Adrenal gland (tissue), 12 donors: ENCODE data around the gene THSD4. TPM values are rescaled to one million over a fixed set of nuclear protein-coding genes. Genes with fewer than 3 reads are reported as not detected.

Experiments
- DNase-seq, 7 donors: peaks; one replicate each; pipeline ENCODE4 v3.0.0-alpha.2; 2019 to 2020
- H3K27ac ChIP-seq, 5 donors: fragments of 200-600 bp; sonication (generic) in 4 of 5; 1 replicate in 3 of 5; 2 replicates in 2 of 5; pipeline versions ENCODE4 v1.5.1 to v1.8.0; 2016 to 2020; ENCODE audit warnings: mild to moderate bottlenecking in 1 of 5
- H3K27me3 ChIP-seq: fragments of 200-600 bp; 2 replicates; pipeline ENCODE4 v1.8.0; 2021
- H3K36me3 ChIP-seq, 2 donors: fragments of 200-600 bp; replicated peaks in 1 of 2; 1 replicate in 1 of 2; 2 replicates in 1 of 2; pipeline versions ENCODE4 v1.5.1 to v1.8.0; 2018 to 2022
- H3K4me1 ChIP-seq, 2 donors: fragments of 200-600 bp; replicated peaks in 1 of 2; 1 replicate in 1 of 2; 2 replicates in 1 of 2; pipeline versions ENCODE4 v1.5.1 to v1.8.0; 2018 to 2021
- H3K4me3 ChIP-seq, 4 donors: fragments of 200-600 bp; sonication (generic) in 3 of 4; one replicate each; pipeline ENCODE4 v1.5.1; 2016 to 2018
- H3K9me3 ChIP-seq, 3 donors: fragments of 200-600 bp; sonication (generic) in 1 of 3; replicated peaks in 1 of 3; 1 replicate in 2 of 3; 2 replicates in 1 of 3; pipeline versions ENCODE4 v1.5.1 to v1.8.0; 2016 to 2021
- CTCF ChIP-seq, 6 experiments: fragments of 450-650 bp in 4 of 6; fragments of 200-600 bp in 2 of 6; sonication (generic) in 1 of 6; IDR thresholded peaks; 1 replicate in 5 of 6; 2 replicates in 1 of 6; pipeline versions ENCODE4 v1.5.1 to v1.8.0; 2016 to 2021; ENCODE audit warnings: antibody characterized with exemption in 6 of 6, mild to moderate bottlenecking in 2 of 6, moderate library complexity in 1 of 6
- POLR2A ChIP-seq, 2 donors: fragments of 450-650 bp; IDR thresholded peaks; one replicate each; pipeline ENCODE4 v1.6.1; 2017; ENCODE audit warnings: antibody characterized with exemption in 2 of 2, mild to moderate bottlenecking in 2 of 2, moderate library complexity in 1 of 2
- WGBS, 4 donors: extraction: QIAGEN DNeasy Blood & Tissue Kit in 2 of 4; methylation state at CpG; one replicate each; pipeline versions ENCODE4 v1.1.5 to v1.1.7; 2013 to 2017; 5-methylcytosine and 5-hydroxymethylcytosine counted together
- intact Hi-C, 2 donors: fragments of 100-400 bp; cut with DNase I; formaldehyde crosslinking; loops; one replicate each; pipeline versions ENCODE4 v1.14.1 to v1.15.0; 2022 to 2023
- polyA plus RNA-seq, 3 donors: library from polyadenylated mRNA; stranded (reverse); fragments of 200-250 nt in 2 of 3; fragments of 350-450 nt in 1 of 3; fragmentation: Illumina TruSeq in 1 of 3; extraction: RNeasy Lipid Tissue Mini Kit (QIAGEN cat#74804) in 1 of 3; gene quantifications; one replicate each; pipeline ENCODE4 v1.2.3, GENCODE V29; 2013 to 2014
- total RNA-seq, 9 donors: library from RNA; depleted of rRNA in 4 of 9; stranded (reverse); fragments of >200 nt in 4 of 9; fragments of 120-200 nt in 1 of 9; fragmentation: NEBNext Ultra II Directional in 1 of 9; extraction: Animal tissue kit (Norgen Biotek cat#: 25700) in 1 of 9; gene quantifications; one replicate each; pipeline versions ENCODE4 v1.1.0 to v1.2.4, GENCODE V29; 2013 to 2023
- donor health status: healthy with polysubstance abuse.
- donor health status: Bipolar disorder and iron deficiency.
- donor health status: DM: yes; HTN: yes; CAD: no.
- donor health status: DM: no; HTN: no; CAD: no.
- donor health status: DM: no; HTN: no; CAD: no.
- donor health status: DM: yes; HTN: yes; CAD: no.

THSD4 gene
- total and polyA plus RNA-seq, 12 donors, result 5.3 to 53.2 (median 23.2) TPM

GRCh38 chr15:71650603-71651002 is 535.3 kb downstream of the THSD4 start:
- no peak for DNase-seq
- no peak overlapping the region for H3K4me3 ChIP-seq
- H3K27ac ChIP-seq, result no peak overlapping the region
- WGBS, 4 donors, result 84 to 92% (median 88%) methylated on average over 9 of the region's 9 CpGs
- no peaks in the 10 kb centered on the region for H3K9me3 ChIP-seq
- intact Hi-C loops, result loop anchor here in 1 of 2 donors (5.0 kb wide), 1 partner anchor 203 kb away; no protein-coding TSS in a partner anchor
- no peaks in the 10 kb centered on the region for H3K27me3 ChIP-seq
- no peak for TF ChIP-seq CTCF (IDR thresholded peaks at IDR 0.05)
- no peak for TF ChIP-seq POLR2A (IDR thresholded peaks at IDR 0.05)
- H3K4me1 ChIP-seq, result no peaks in the 10 kb centered on the region
- no peaks in the 10 kb centered on the region for H3K36me3 ChIP-seq

GRCh38 chr15:71651750-71652186 is 536.5 kb downstream of the THSD4 start:
- 19 to 58% (median 38%) methylated on average over 5 of the region's 5 CpGs for WGBS, 4 donors
- no peak for TF ChIP-seq POLR2A (IDR thresholded peaks at IDR 0.05)
- TF ChIP-seq CTCF (IDR thresholded peaks at IDR 0.05), result peak in 5 of 6 experiments; percentile 9 to 60 (median 53)
- peak in 6 of 7 donors; percentile 24 to 57 (median 27) for DNase-seq

GRCh38 chr15:71654042-71654719 is 538.9 kb downstream of the THSD4 start:
- Histone ChIP-seq H3K4me3 (no peak overlapping the region), H3K4me1 (no peaks in the 10 kb centered on the region), H3K9me3 (no peaks in the 10 kb centered on the region), H3K27me3 (no peaks in the 10 kb centered on the region), H3K27ac (peak overlapping the region in 1 of 5 donors; percentile 54), H3K36me3 (no peaks in the 10 kb centered on the region)
- no peak for DNase-seq
- WGBS, 4 donors, result 64 to 85% (median 74%) methylated on average over 8 of the region's 8 CpGs
- TF ChIP-seq POLR2A (IDR thresholded peaks at IDR 0.05), result no peak
- no peak for TF ChIP-seq CTCF (IDR thresholded peaks at IDR 0.05)
- intact Hi-C loops, result loop anchor here in 1 of 2 donors (5.0 kb wide), 1 partner anchor 207 kb away; no protein-coding TSS in a partner anchor

More at GRCh38 chr15:71651750-71652186, 536.5 kb downstream of the THSD4 start:
- no peak overlapping the region for H3K4me3 ChIP-seq
- no peak overlapping the region for H3K27ac ChIP-seq
- H3K27me3 ChIP-seq, result no peaks in the 10 kb centered on the region
- intact Hi-C loops, result loop anchor here in 1 of 2 donors (5.0 kb wide), 1 partner anchor 204 kb away; no protein-coding TSS in a partner anchor
- no peaks in the 10 kb centered on the region for H3K36me3 ChIP-seq
- no peaks in the 10 kb centered on the region for H3K4me1 ChIP-seq
- H3K9me3 ChIP-seq, result no peaks in the 10 kb centered on the region

GRCh38 chr15:71654720-71655174 is 539.5 kb downstream of the THSD4 start:
- peak overlapping the region in 1 of 5 donors; percentile 54 for H3K27ac ChIP-seq
- no peaks in the 10 kb centered on the region for H3K4me1 ChIP-seq
- H3K36me3 ChIP-seq, result no peaks in the 10 kb centered on the region
- TF ChIP-seq CTCF (IDR thresholded peaks at IDR 0.05), result no peak
- no peak for TF ChIP-seq POLR2A (IDR thresholded peaks at IDR 0.05)
- WGBS, 4 donors, result 83 to 95% (median 91%) methylated on average over 3 of the region's 3 CpGs
- H3K9me3 ChIP-seq, result no peaks in the 10 kb centered on the region
- H3K4me3 ChIP-seq, result no peak overlapping the region
- intact Hi-C loops, result loop anchor here in 1 of 2 donors (5.0 kb wide), 1 partner anchor 207 kb away; no protein-coding TSS in a partner anchor
- no peak for DNase-seq
- no peaks in the 10 kb centered on the region for H3K27me3 ChIP-seq
